A549 (cell line): Measurements from ENCODE around the gene GARIN3. TPM values are rescaled to one million over a fixed set of nuclear protein-coding genes. Genes with fewer than 3 reads are reported as not detected.

Experiments
- ATAC-seq, 2 experiments: fragments of 200-7000 bp in 1 of 2; fragments of >200 bp in 1 of 2; cut with Nextera tagmentation in 1 of 2; cut with Tn5 transposase in 1 of 2; 3 replicates each; pipeline versions ENCODE4 v1.8.0 to v1.9.1; 2018 to 2020; ENCODE audit warnings: mild to moderate bottlenecking in 1 of 2, moderate library complexity in 1 of 2
- CTCF ChIA-PET: fragments of 300-600 bp; sonication (Branson Sonifier 250); formaldehyde crosslinking; extraction: SDS; loops from one replicate; lab custom pipeline; 2021; ENCODE audit warnings: antibody characterized with exemption, inconsistent platforms; lab: Yijun Ruan, JAX
- POLR2A ChIA-PET: fragments of 350-600 bp; formaldehyde crosslinking; extraction: SDS; loops from one replicate; lab custom pipeline; 2021; ENCODE audit warnings: antibody characterized with exemption, inconsistent platforms; lab: Yijun Ruan, JAX
- DNase-seq, 2 experiments: peaks; one replicate each; pipeline versions ENCODE4 v3.0.0 to v3.0.0-alpha.2; 2011 to 2016; ENCODE audit warnings: low read depth in 1 of 2, low spot score in 1 of 2
- FAIRE-seq: peaks from 2 replicates; lab custom pipeline; 2011; peaks lifted over from hg19 to GRCh38; lab: Jason Lieb, UNC
- H3K27ac ChIP-seq, 2 experiments: fragments of >200 bp; sonication (Bioruptor Twin); formaldehyde crosslinking; 3 replicates each; pipeline ENCODE4 v1.5.1; 2016 to 2017
- H3K4me1 ChIP-seq: fragments of >200 bp; sonication (Bioruptor Twin); formaldehyde crosslinking; 3 replicates; pipeline ENCODE4 v1.6.1; 2016
- H3K4me2 ChIP-seq: fragments of >200 bp; sonication (Bioruptor Twin); formaldehyde crosslinking; 3 replicates; pipeline ENCODE4 v1.6.1; 2016
- H3K4me3 ChIP-seq: fragments of >200 bp; sonication (Bioruptor Twin); formaldehyde crosslinking; 3 replicates; pipeline ENCODE4 v1.5.1; 2016
- H3K9me3 ChIP-seq: fragments of >200 bp; sonication (Bioruptor Twin); formaldehyde crosslinking; 3 replicates; pipeline ENCODE4 v1.6.1; 2016
- CBX2 ChIP-seq: fragments of 200-600 bp; sonication (generic); IDR thresholded peaks from 2 replicates; pipeline ENCODE4 v1.6.1; 2016; ENCODE audit warnings: low read depth, mild to moderate bottlenecking, borderline replicate concordance
- CHD2 ChIP-seq: fragments of 150-350 bp; IDR thresholded peaks from 2 replicates; pipeline ENCODE4 v1.6.1; 2014; ENCODE audit warnings: low read length; ENCODE audit not compliant: partially characterized antibody
- CHD4 ChIP-seq: fragments of 200-600 bp; sonication (generic); IDR thresholded peaks from 2 replicates; pipeline ENCODE4 v1.6.1; 2016; ENCODE audit warnings: antibody characterized with exemption, mild to moderate bottlenecking, borderline replicate concordance
- FOSL2 ChIP-seq, 2 experiments: fragments of 450-650 bp in 1 of 2; fragments of >200 bp in 1 of 2; sonication (Bioruptor Twin) in 1 of 2; formaldehyde crosslinking; IDR thresholded peaks; 2 replicates each; pipeline versions ENCODE4 v1.5.0 to v1.6.1; 2016 to 2020; ENCODE audit warnings: mild to moderate bottlenecking in 1 of 2, moderate library complexity in 1 of 2
- HDAC2 ChIP-seq: fragments of 200-600 bp; sonication (generic); IDR thresholded peaks from 2 replicates; pipeline ENCODE4 v1.6.1; 2016
- HOXB13 ChIP-seq: fragments of 250-450 bp; sonication (Bioruptor Pico); IDR thresholded peaks from 2 replicates; pipeline ENCODE4 v1.5.0; 2020; ENCODE audit warnings: low read depth, mild to moderate bottlenecking, moderate library complexity
- KDM5A ChIP-seq: fragments of 200-600 bp; sonication (generic); IDR thresholded peaks from 2 replicates; pipeline ENCODE4 v1.6.1; 2016; ENCODE audit warnings: antibody characterized with exemption, mild to moderate bottlenecking
- MAZ ChIP-seq: fragments of 150-350 bp; IDR thresholded peaks from 2 replicates; pipeline ENCODE4 v1.6.1; 2014; ENCODE audit warnings: antibody characterized with exemption, low read depth, low read length, borderline replicate concordance
- PHF8 ChIP-seq: fragments of 200-600 bp; sonication (generic); IDR thresholded peaks from 2 replicates; pipeline ENCODE4 v1.6.1; 2016; ENCODE audit warnings: low read depth, mild to moderate bottlenecking, antibody characterized with exemption, moderate library complexity, borderline replicate concordance
- POLR2AphosphoS2 ChIP-seq: conservative IDR thresholded peaks from 2 replicates; pipeline ENCODE4 v1.6.1; 2012; ENCODE audit warnings: low read length, improper control_type of control experiment, inconsistent platforms
- RAD21 ChIP-seq, 2 experiments: fragments of >200 bp in 1 of 2; sonication (Bioruptor Twin) in 1 of 2; formaldehyde crosslinking in 1 of 2; IDR thresholded peaks in 1 of 2; conservative IDR thresholded peaks in 1 of 2; 2 replicates in 1 of 2; 3 replicates in 1 of 2; pipeline ENCODE4 v1.6.1; 2012 to 2018; ENCODE audit warnings: inconsistent platforms in 1 of 2
- ZC3H11A ChIP-seq: fragments of 450-650 bp; IDR thresholded peaks from 2 replicates; pipeline ENCODE4 v1.6.1; 2014; ENCODE audit warnings: antibody characterized with exemption, mild to moderate bottlenecking
- ZNF302 ChIP-seq: fragments of 250-450 bp; sonication (Bioruptor Pico); IDR thresholded peaks from 2 replicates; pipeline ENCODE4 v1.9.0; 2021; ENCODE audit warnings: inconsistent platforms, mild to moderate bottlenecking, moderate library complexity
- WGBS: methylation state at CpG from one replicate; pipeline ENCODE4 v1.1.6; 2017; ENCODE audit errors: missing lambda C conversion rate; 5-methylcytosine and 5-hydroxymethylcytosine counted together
- polyA plus RNA-seq, 4 experiments: library from polyadenylated mRNA; depleted of rRNA in 3 of 4; stranded (reverse); fragments of >200 nt; fragmentation: RNase III in 1 of 4; extraction: RNeasy Plus Mini Kit Qiagen cat#74134 plus additional on column Dnase treatment in 1 of 4; gene quantifications; 2 replicates in 3 of 4; 3 replicates in 1 of 4; pipeline ENCODE4 v1.2.3, GENCODE V29; 2011 to 2017
- TF ChIP-seq, protein P1 (sequence below): IDR thresholded peaks from 2 replicates; pipeline ENCODE4 v1.6.1; 2012; ENCODE audit warnings: low read depth, borderline replicate concordance
- TF ChIP-seq, protein P2 (sequence below): IDR thresholded peaks from 2 replicates; pipeline ENCODE4 v1.6.1; 2012
- TF ChIP-seq, protein P3 (sequence below): fragments of >200 bp; sonication (Bioruptor Twin); formaldehyde crosslinking; IDR thresholded peaks from 2 replicates; pipeline ENCODE4 v1.6.1; 2016
- TF ChIP-seq, protein P4 (sequence below): fragments of >200 bp; sonication (Bioruptor Twin); formaldehyde crosslinking; IDR thresholded peaks from 3 replicates; pipeline ENCODE4 v1.5.1; 2016

The GARIN3 gene
- polyA plus RNA-seq, 2 of the 4 experiments (the other 2 are of a cell fraction): not detected

DNA sequence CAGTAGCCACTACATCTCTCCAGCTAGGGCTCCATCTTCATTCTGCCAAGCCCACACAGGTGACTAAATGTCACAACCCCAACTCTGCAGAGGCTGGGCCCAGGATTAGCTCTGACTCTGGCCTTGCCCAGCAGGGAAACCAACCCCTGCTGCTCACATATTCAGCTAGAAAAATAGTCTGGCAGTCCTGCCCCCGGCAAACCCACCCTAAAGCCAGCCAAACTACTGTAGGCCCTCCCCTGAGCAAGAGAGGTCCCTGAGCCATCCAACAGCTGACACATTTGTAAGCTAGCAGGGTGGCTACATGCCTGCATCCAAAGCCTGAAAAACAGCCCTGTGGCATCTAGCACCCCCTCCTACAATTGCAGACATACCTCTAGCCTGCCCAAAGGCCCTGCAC is 46.0 kb downstream of the GARIN3 start:
- 57% methylated on average over 1 of the region's 1 CpG for WGBS
- H3K4me3 ChIP-seq: no peak overlapping the region
- no peak for FAIRE-seq
- H3K4me2 ChIP-seq: no peak overlapping the region
- ChIA-PET CTCF (interaction anchor here (0.8 to 3.5 kb wide), 2 partner anchors 12 to 25 kb away, joined by 3 to 12 read pairs; no protein-coding TSS in a partner anchor), POLR2A (no interaction called here)
- no peak overlapping the region; a peak in 1 of 6 replicates for H3K27ac ChIP-seq
- no peak for DNase-seq
- TF ChIP-seq HOXB13 (CRISPR knock-in tag) (no peak), CHD2 (no peak)
- peaks cover 6% of the 10 kb centered on the region for H3K4me1 ChIP-seq
- H3K9me3 ChIP-seq: peaks cover 30% of the 10 kb centered on the region
- ATAC-seq: no peak

DNA sequence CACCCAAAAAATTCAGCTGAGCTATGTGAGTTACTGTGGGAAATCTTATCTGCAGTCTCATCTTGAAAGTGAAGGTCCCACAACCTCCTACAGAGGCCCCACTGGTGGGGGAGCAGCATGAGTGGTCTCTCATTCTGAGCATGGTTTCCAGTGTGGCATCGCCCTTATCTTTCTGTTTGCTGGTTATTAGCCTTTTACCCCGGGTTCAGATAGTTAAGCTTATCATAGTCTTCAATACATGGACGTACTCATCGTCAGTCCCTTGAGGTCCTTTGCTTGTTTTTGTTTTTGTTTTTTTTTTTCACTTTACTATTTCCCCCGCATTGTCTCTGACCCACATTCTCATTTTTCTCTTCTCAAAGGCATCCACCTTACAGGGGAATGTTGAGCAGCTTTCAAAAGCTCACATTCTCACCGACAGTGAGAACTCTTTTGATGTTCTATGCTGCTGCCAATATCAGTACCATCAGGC is 49.5 kb downstream of the GARIN3 start:
- H3K4me3 ChIP-seq: no peak overlapping the region
- peak overlapping the region in 1 of 2 experiments; percentile 17; a peak in 1 of 6 replicates for H3K27ac ChIP-seq
- POLR2A ChIA-PET: no interaction called here
- peaks cover 11% of the 10 kb centered on the region for H3K9me3 ChIP-seq
- TF ChIP-seq CBX2 (no peak), CHD4 (no peak), RAD21 (conservative IDR thresholded peaks at IDR 0.05 in 1 of 2, IDR thresholded peaks at IDR 0.05 in 1 of 2) (no peak), MAZ (no peak), FOSL2 (IDR thresholded peaks at IDR 0.05) (no peak), FOSL2 (CRISPR knock-in tag; IDR thresholded peaks at IDR 0.05) (no peak)
- TF ChIP-seq, protein P1, sequence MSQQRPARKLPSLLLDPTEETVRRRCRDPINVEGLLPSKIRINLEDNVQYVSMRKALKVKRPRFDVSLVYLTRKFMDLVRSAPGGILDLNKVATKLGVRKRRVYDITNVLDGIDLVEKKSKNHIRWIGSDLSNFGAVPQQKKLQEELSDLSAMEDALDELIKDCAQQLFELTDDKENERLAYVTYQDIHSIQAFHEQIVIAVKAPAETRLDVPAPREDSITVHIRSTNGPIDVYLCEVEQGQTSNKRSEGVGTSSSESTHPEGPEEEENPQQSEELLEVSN: no peak
- TF ChIP-seq, protein P2, sequence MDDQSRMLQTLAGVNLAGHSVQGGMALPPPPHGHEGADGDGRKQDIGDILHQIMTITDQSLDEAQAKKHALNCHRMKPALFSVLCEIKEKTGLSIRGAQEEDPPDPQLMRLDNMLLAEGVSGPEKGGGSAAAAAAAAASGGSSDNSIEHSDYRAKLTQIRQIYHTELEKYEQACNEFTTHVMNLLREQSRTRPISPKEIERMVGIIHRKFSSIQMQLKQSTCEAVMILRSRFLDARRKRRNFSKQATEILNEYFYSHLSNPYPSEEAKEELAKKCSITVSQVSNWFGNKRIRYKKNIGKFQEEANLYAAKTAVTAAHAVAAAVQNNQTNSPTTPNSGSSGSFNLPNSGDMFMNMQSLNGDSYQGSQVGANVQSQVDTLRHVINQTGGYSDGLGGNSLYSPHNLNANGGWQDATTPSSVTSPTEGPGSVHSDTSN: no peak
- 85% methylated on average over 6 of the region's 6 CpGs for WGBS
- CTCF ChIA-PET: interaction anchor here (2.6 kb wide), 1 partner anchor 15 kb away, joined by 12 read pairs; no protein-coding TSS in a partner anchor
- no peak for FAIRE-seq
- DNase-seq: no peak
- no peak overlapping the region for H3K4me2 ChIP-seq
- H3K4me1 ChIP-seq: peaks cover 11% of the 10 kb centered on the region
- ATAC-seq: no peak

DNA sequence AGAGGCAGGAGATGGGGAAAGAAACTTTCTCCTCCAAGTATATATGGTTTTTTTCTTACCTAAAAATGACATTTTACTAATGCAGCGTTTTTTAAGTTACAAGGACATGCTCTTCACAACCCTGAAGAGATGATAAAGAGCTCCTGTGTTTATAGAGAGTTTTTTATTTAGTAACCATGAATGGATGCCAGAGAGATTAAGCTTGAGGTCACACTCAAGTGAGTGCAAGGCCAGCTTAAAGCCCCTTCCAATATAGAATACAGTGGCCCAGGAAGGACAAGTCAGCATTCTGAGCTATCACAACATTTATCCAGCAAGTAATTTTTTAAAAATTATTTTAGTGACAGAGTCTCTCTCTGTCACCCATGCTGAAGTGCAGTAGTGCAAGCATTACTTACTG is 50.6 kb downstream of the GARIN3 start:
- FAIRE-seq (no peak), DNase-seq (no peak), ATAC-seq (no peak)
- H3K4me2 ChIP-seq: 0 out of 3 replicates have a peak overlapping the region, but pooled peaks have one; percentile 11
- peak overlapping the region; percentile 1 to 34; a peak in 4 of 6 replicates for H3K27ac ChIP-seq
- ChIA-PET CTCF (interaction anchor here (2.6 kb wide), 1 partner anchor 17 kb away, joined by 12 read pairs; no protein-coding TSS in a partner anchor), POLR2A (interaction anchor here (1.1 kb wide), 1 partner anchor 8 kb away, joined by 3 read pairs; no protein-coding TSS in a partner anchor)
- H3K9me3 ChIP-seq: peaks cover 2% of the 10 kb centered on the region; the same call in 1 of the 3 replicates
- H3K4me1 ChIP-seq: peaks cover 11% of the 10 kb centered on the region
- TF ChIP-seq ZC3H11A (no peak), HDAC2 (no peak), HOXB13 (CRISPR knock-in tag) (no peak), PHF8 (no peak), POLR2AphosphoS2 (no peak), KDM5A (no peak), ZNF302 (no peak)
- TF ChIP-seq, protein P3, sequence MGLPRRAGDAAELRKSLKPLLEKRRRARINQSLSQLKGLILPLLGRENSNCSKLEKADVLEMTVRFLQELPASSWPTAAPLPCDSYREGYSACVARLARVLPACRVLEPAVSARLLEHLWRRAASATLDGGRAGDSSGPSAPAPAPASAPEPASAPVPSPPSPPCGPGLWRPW: no peak
- TF ChIP-seq, protein P4, sequence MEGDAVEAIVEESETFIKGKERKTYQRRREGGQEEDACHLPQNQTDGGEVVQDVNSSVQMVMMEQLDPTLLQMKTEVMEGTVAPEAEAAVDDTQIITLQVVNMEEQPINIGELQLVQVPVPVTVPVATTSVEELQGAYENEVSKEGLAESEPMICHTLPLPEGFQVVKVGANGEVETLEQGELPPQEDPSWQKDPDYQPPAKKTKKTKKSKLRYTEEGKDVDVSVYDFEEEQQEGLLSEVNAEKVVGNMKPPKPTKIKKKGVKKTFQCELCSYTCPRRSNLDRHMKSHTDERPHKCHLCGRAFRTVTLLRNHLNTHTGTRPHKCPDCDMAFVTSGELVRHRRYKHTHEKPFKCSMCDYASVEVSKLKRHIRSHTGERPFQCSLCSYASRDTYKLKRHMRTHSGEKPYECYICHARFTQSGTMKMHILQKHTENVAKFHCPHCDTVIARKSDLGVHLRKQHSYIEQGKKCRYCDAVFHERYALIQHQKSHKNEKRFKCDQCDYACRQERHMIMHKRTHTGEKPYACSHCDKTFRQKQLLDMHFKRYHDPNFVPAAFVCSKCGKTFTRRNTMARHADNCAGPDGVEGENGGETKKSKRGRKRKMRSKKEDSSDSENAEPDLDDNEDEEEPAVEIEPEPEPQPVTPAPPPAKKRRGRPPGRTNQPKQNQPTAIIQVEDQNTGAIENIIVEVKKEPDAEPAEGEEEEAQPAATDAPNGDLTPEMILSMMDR: no peak
- TF ChIP-seq, protein P1: no peak
- WGBS: 45% methylated on average over 1 of the region's 1 CpG
- H3K4me3 ChIP-seq: no peak overlapping the region
